H1 (cell line): ENCODE measurements around the gene TMEM272. TPM values are rescaled to one million over a fixed set of nuclear protein-coding genes. Genes with fewer than 3 reads are reported as not detected.

Experiments used
- ATF2 ChIP-seq: IDR thresholded peaks from 2 replicates; pipeline ENCODE4 v1.6.1; 2012; ENCODE audit warnings: low read length, inconsistent platforms
- BRCA1 ChIP-seq: IDR thresholded peaks from 2 replicates; pipeline ENCODE4 v1.6.1; 2012; ENCODE audit warnings: low read depth, low read length, improper control_type of control experiment
- CBX5 ChIP-seq: fragments of 300-800, 300-1000 bp; sonication (generic); IDR thresholded peaks from 2 replicates; pipeline ENCODE4 v1.7.1; 2016; ENCODE audit warnings: antibody characterized with exemption, low read length, low read depth
- GTF2F1 ChIP-seq: IDR thresholded peaks from 2 replicates; pipeline ENCODE4 v1.6.1; 2012; ENCODE audit warnings: low read depth, low read length, improper control_type of control experiment, borderline replicate concordance
- KDM5A ChIP-seq: fragments of 200-600 bp; IDR thresholded peaks from 2 replicates; pipeline ENCODE4 v1.7.1; 2012; ENCODE audit warnings: mild to moderate bottlenecking, low read length, inconsistent platforms, mixed read lengths
- MAFK ChIP-seq: IDR thresholded peaks from 2 replicates; pipeline ENCODE4 v1.6.1; 2012; ENCODE audit warnings: low read depth, mild to moderate bottlenecking, improper control_type of control experiment, low read length
- polyA plus RNA-seq, 7 experiments: library from polyadenylated mRNA; depleted of rRNA in 3 of 7; stranded (reverse) in 5 of 7; unstranded in 2 of 7; fragments of >200 nt in 5 of 7; fragments of 200-250 nt in 2 of 7; gene quantifications; 1 replicate in 5 of 7; 2 replicates in 1 of 7; 4 replicates in 1 of 7; pipeline versions ENCODE4 v1.2.1 to v1.2.3, GENCODE V29; 2011 to 2013; ENCODE audit warnings: missing spikeins in 2 of 7, mixed read lengths in 2 of 7
- total RNA-seq: library from RNA; stranded (reverse); fragmentation: NEBNext Ultra II Directional; extraction: Animal tissue kit (Norgen Biotek cat#: 25700); gene quantifications from 2 replicates; pipeline ENCODE4 v1.2.1, GENCODE V29; 2021

The TMEM272 gene
- total and polyA plus RNA-seq, 2 of the 8 experiments (the other 6 are each of a cell fraction or from before 2014, with no cell fraction given) = 0.05 TPM; not detected in 1

GRCh38 chr13:51829568-51829899, 15.4 kb downstream of the TMEM272 start (continued):
- TF ChIP-seq KDM5A (no peak), GTF2F1 (no peak), ATF2 (no peak), CBX5 (no peak), BRCA1 (no peak), MAFK (no peak)
